ENCODE measurements around the gene SH2B2. TPM values are rescaled to one million over a fixed set of nuclear protein-coding genes. Genes with fewer than 3 reads are reported as not detected.
"Not testable (repeated sequence)": the region's sequence is repeated elsewhere in the genome, so short reads cannot be mapped to it uniquely, and the experiment has no call there.

SH2B2 gene
- polyA plus RNA-seq, 1 donor from 2014 or later, result 27.3 TPM

- TF ChIP-seq TAF1 (IDR thresholded peaks at IDR 0.05; ENCODE audit: low read depth) (no peak), MXI1 (conservative IDR thresholded peaks at IDR 0.05; ENCODE audit: poor library complexity, severe bottlenecking) (no peak), POLR2AphosphoS5 (IDR thresholded peaks at IDR 0.05) (no peak), RAD21 (conservative IDR thresholded peaks at IDR 0.05) (no peak), EZH2 (IDR thresholded peaks at IDR 0.05; ENCODE audit: borderline replicate concordance, insufficient read depth, low read length, poor library complexity, severe bottlenecking) (no peak), REST (IDR thresholded peaks at IDR 0.05; ENCODE audit: borderline replicate concordance) (no peak), SMC3 (conservative IDR thresholded peaks at IDR 0.05; ENCODE audit: poor library complexity) (no peak), CTCF (IDR thresholded peaks at IDR 0.05; ENCODE audit: poor library complexity, severe bottlenecking) (no peak), EP300 (conservative IDR thresholded peaks at IDR 0.05; ENCODE audit: poor library complexity, severe bottlenecking) (no peak)
- Histone ChIP-seq H3K9me3 (ENCODE audit: low read length) (no peaks in the 10 kb centered on the region), H3K36me3 (ENCODE audit: insufficient read depth, low read length) (no peaks in the 10 kb centered on the region), H3K27me3 (ENCODE audit: insufficient read depth, low read depth, low read length) (no peaks in the 10 kb centered on the region), H3K79me2 (replicated peaks; ENCODE audit: insufficient read depth, low read length) (no peaks in the 10 kb centered on the region), H3K4me2 (ENCODE audit: low read length) (no peak overlapping the region), H3K27ac (ENCODE audit: low read length) (no peak overlapping the region), H3K4me3 (ENCODE audit: low read length) (no peak overlapping the region), H4K20me1 (ENCODE audit: insufficient read depth) (no peaks in the 10 kb centered on the region), H3F3A (ENCODE audit: insufficient read depth, low read length, poor library complexity, severe bottlenecking) (no peaks in the 10 kb centered on the region), H2AFZ (ENCODE audit: low read depth, low read length) (no peak overlapping the region), H3K9me2 (ENCODE audit: insufficient read depth, low read length) (no peaks in the 10 kb centered on the region), H3K9ac (ENCODE audit: low read length) (no peak overlapping the region)
Measured at GRCh38 chr7:102300643-102301221, 14.1 kb downstream of the SH2B2 start.

- H3K27ac ChIP-seq (ENCODE audit: low read length); H3K4me3 ChIP-seq (ENCODE audit: low read length); H3K27me3 ChIP-seq (ENCODE audit: insufficient read depth, low read depth, low read length); H3K9me2 ChIP-seq (ENCODE audit: insufficient read depth, low read length); H3F3A ChIP-seq (ENCODE audit: insufficient read depth, low read length, poor library complexity, severe bottlenecking); H4K20me1 ChIP-seq (ENCODE audit: insufficient read depth); H3K4me2 ChIP-seq (ENCODE audit: low read length); H3K9me3 ChIP-seq (ENCODE audit: low read length); H3K79me2 ChIP-seq (replicated peaks; ENCODE audit: insufficient read depth, low read length); H2AFZ ChIP-seq (ENCODE audit: low read depth, low read length); H3K9ac ChIP-seq (ENCODE audit: low read length); H3K36me3 ChIP-seq (ENCODE audit: insufficient read depth, low read length): not testable (repeated sequence)
Measured at GRCh38 chr7:102301367-102301766, 14.7 kb downstream of the SH2B2 start.

- Histone ChIP-seq H3K9me2 (ENCODE audit: insufficient read depth, low read length) (no peaks in the 10 kb centered on the region), H3K79me2 (replicated peaks; ENCODE audit: insufficient read depth, low read length) (no peaks in the 10 kb centered on the region), H3F3A (ENCODE audit: insufficient read depth, low read length, poor library complexity, severe bottlenecking) (no peaks in the 10 kb centered on the region), H3K4me2 (ENCODE audit: low read length) (no peak overlapping the region), H3K9ac (ENCODE audit: low read length) (no peak overlapping the region), H4K20me1 (ENCODE audit: insufficient read depth) (no peaks in the 10 kb centered on the region), H3K36me3 (ENCODE audit: insufficient read depth, low read length) (no peaks in the 10 kb centered on the region), H3K4me3 (ENCODE audit: low read length) (no peak overlapping the region), H3K9me3 (ENCODE audit: low read length) (no peaks in the 10 kb centered on the region), H2AFZ (ENCODE audit: low read depth, low read length) (no peak overlapping the region), H3K27ac (ENCODE audit: low read length) (no peak overlapping the region), H3K27me3 (ENCODE audit: insufficient read depth, low read depth, low read length) (no peaks in the 10 kb centered on the region)
- no peak for TF ChIP-seq EP300 (conservative IDR thresholded peaks at IDR 0.05; ENCODE audit: poor library complexity, severe bottlenecking)
- TF ChIP-seq EZH2 (IDR thresholded peaks at IDR 0.05; ENCODE audit: borderline replicate concordance, insufficient read depth, low read length, poor library complexity, severe bottlenecking), result no peak
- TF ChIP-seq TAF1 (IDR thresholded peaks at IDR 0.05; ENCODE audit: low read depth), result no peak
- TF ChIP-seq SMC3 (conservative IDR thresholded peaks at IDR 0.05; ENCODE audit: poor library complexity), result no peak
- TF ChIP-seq CTCF (IDR thresholded peaks at IDR 0.05; ENCODE audit: poor library complexity, severe bottlenecking), result no peak
- TF ChIP-seq RAD21 (conservative IDR thresholded peaks at IDR 0.05), result no peak
- TF ChIP-seq REST (IDR thresholded peaks at IDR 0.05; ENCODE audit: borderline replicate concordance), result no peak
- TF ChIP-seq MXI1 (conservative IDR thresholded peaks at IDR 0.05; ENCODE audit: poor library complexity, severe bottlenecking), result no peak
Measured at GRCh38 chr7:102302025-102302424, 15.4 kb downstream of the SH2B2 start.

All from neural cell (in vitro differentiated cells).